Gastroesophageal sphincter (tissue), 4 donors: ENCODE measurements around the gene CEP112. TPM values are rescaled to one million over a fixed set of nuclear protein-coding genes. Genes with fewer than 3 reads are reported as not detected.

Source experiments
- ATAC-seq: fragments of 150-250 bp; one replicate; pipeline ENCODE4 v1.9.1; 2016; ENCODE audit warnings: mild to moderate bottlenecking, moderate library complexity
- H3K27ac ChIP-seq, 4 donors: fragments of 200-600 bp; sonication (generic) in 3 of 4; 1 replicate in 3 of 4; 2 replicates in 1 of 4; pipeline ENCODE4 v1.5.1; 2016 to 2019
- H3K27me3 ChIP-seq: fragments of 200-600 bp; sonication (generic); one replicate; pipeline ENCODE4 v1.5.1; 2019
- H3K36me3 ChIP-seq, 2 donors: fragments of 200-600 bp; sonication (generic); one replicate each; pipeline ENCODE4 v1.5.1; 2019; ENCODE audit warnings: control low read depth in 1 of 2
- H3K4me1 ChIP-seq, 3 donors: fragments of 200-600 bp; sonication (generic); 1 replicate in 2 of 3; 2 replicates in 1 of 3; pipeline ENCODE4 v1.5.1; 2016 to 2019; ENCODE audit warnings: control low read depth in 2 of 3
- H3K4me3 ChIP-seq, 2 donors: fragments of 200-600 bp; sonication (generic); one replicate each; pipeline ENCODE4 v1.5.1; 2019; ENCODE audit warnings: mild to moderate bottlenecking in 1 of 2, moderate library complexity in 1 of 2
- H3K9me3 ChIP-seq, 3 donors: fragments of 200-600 bp; sonication (generic); one replicate each; pipeline ENCODE4 v1.5.1; 2017 to 2019; ENCODE audit warnings: control low read depth in 2 of 3
- EP300 ChIP-seq: sonication (generic); formaldehyde crosslinking; IDR thresholded peaks from one replicate; pipeline ENCODE4 v1.6.1; 2017; ENCODE audit warnings: antibody characterized with exemption, mild to moderate bottlenecking
- POLR2A ChIP-seq, 2 donors: fragments of 450-650 bp; IDR thresholded peaks; one replicate each; pipeline ENCODE4 v1.6.1; 2017; ENCODE audit warnings: antibody characterized with exemption in 2 of 2, mild to moderate bottlenecking in 2 of 2, moderate library complexity in 1 of 2
- POLR2AphosphoS5 ChIP-seq: sonication (generic); formaldehyde crosslinking; IDR thresholded peaks from one replicate; pipeline ENCODE4 v1.6.1; 2017; ENCODE audit warnings: antibody characterized with exemption
- WGBS, 2 donors: methylation state at CpG; one replicate each; pipeline ENCODE4 v1.1.5; 2018; ENCODE audit warnings: low coverage in 1 of 2; 5-methylcytosine and 5-hydroxymethylcytosine counted together
- total RNA-seq, 4 donors: library from RNA; depleted of rRNA; stranded (reverse); fragments of >200 nt; gene quantifications; one replicate each; pipeline ENCODE4 v1.1.0, GENCODE V29; 2016
- TF ChIP-seq, protein P1 (sequence below), 4 experiments: fragments of 200-600 bp in 2 of 4; fragments of 450-650 bp in 2 of 4; sonication (generic) in 1 of 4; IDR thresholded peaks; one replicate each; pipeline ENCODE4 v1.5.1; 2017 to 2019; ENCODE audit warnings: antibody characterized with exemption in 4 of 4, mild to moderate bottlenecking in 2 of 4, moderate library complexity in 2 of 4

CEP112 gene
- total RNA-seq, 4 donors from 2014 or later: 21.9 to 38.2 (median 27.0) TPM

DNA sequence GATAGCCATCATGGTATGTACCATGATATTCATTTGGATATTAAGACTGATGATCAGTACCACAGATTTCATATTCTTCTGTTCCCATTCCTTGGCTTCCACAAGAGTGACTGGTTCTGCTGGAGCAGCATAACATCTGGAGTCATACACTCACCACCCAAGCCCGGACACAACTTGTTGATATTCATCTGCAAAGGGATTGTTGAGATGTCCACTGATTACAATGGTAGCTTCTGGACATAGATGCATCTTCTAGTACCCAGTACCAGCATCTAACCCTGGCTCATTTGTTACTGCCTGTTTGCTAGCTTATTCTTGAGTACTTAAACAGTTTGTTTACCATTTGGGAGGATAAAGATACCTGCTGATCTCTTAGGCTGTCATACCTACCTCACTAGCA lies 394.8 kb downstream of the CEP112 start:
- no peak overlapping the region for H3K27ac ChIP-seq
- no peaks in the 10 kb centered on the region for H3K36me3 ChIP-seq
- no peak overlapping the region for H3K4me3 ChIP-seq
- H3K27me3 ChIP-seq: no peaks in the 10 kb centered on the region
- ATAC-seq: no peak
- TF ChIP-seq, protein P1, sequence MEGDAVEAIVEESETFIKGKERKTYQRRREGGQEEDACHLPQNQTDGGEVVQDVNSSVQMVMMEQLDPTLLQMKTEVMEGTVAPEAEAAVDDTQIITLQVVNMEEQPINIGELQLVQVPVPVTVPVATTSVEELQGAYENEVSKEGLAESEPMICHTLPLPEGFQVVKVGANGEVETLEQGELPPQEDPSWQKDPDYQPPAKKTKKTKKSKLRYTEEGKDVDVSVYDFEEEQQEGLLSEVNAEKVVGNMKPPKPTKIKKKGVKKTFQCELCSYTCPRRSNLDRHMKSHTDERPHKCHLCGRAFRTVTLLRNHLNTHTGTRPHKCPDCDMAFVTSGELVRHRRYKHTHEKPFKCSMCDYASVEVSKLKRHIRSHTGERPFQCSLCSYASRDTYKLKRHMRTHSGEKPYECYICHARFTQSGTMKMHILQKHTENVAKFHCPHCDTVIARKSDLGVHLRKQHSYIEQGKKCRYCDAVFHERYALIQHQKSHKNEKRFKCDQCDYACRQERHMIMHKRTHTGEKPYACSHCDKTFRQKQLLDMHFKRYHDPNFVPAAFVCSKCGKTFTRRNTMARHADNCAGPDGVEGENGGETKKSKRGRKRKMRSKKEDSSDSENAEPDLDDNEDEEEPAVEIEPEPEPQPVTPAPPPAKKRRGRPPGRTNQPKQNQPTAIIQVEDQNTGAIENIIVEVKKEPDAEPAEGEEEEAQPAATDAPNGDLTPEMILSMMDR (IDR thresholded peaks at IDR 0.05): no peak
- TF ChIP-seq POLR2A (IDR thresholded peaks at IDR 0.05) (no peak), EP300 (no peak), POLR2AphosphoS5 (no peak)
- H3K4me1 ChIP-seq: peaks cover 0 to 2% (median 0%) of the 10 kb centered on the region in 3 donors
- H3K9me3 ChIP-seq: peaks cover 0 to 14% (median 0%) of the 10 kb centered on the region in 3 donors
- 83 to 92% methylated on average over 1 of the region's 1 CpG for WGBS, 2 donors

DNA sequence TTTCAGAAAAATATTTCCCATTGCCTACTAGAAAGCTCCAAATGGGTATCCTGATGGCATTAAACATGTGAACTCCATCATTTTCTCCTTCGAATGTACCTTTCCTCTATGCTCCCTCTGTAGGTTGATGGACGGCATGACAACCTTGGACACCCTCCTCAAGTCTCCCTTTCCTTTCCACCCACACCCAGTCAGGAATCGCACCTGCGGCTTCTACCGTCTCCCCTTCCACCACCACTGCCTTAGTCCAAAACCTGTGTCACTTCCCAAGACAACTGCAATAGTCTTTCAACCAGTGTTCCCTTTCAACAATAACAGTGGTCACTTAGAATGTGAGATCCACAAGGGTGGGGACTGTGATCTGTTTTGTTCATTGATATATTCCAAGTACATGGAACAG lies 397.4 kb downstream of the CEP112 start:
- no peak for TF ChIP-seq EP300
- TF ChIP-seq, protein P1 (IDR thresholded peaks at IDR 0.05): peak in 1 of 4 experiments; percentile 36
- no peaks in the 10 kb centered on the region for H3K27me3 ChIP-seq
- peaks cover 0 to 4% (median 0%) of the 10 kb centered on the region in 3 donors for H3K4me1 ChIP-seq
- H3K27ac ChIP-seq: no peak overlapping the region
- H3K36me3 ChIP-seq: no peaks in the 10 kb centered on the region
- H3K9me3 ChIP-seq: no peaks in the 10 kb centered on the region
- no peak for ATAC-seq
- no peak overlapping the region for H3K4me3 ChIP-seq
- 67 to 76% methylated on average over 5 of the region's 5 CpGs for WGBS, 2 donors

DNA sequence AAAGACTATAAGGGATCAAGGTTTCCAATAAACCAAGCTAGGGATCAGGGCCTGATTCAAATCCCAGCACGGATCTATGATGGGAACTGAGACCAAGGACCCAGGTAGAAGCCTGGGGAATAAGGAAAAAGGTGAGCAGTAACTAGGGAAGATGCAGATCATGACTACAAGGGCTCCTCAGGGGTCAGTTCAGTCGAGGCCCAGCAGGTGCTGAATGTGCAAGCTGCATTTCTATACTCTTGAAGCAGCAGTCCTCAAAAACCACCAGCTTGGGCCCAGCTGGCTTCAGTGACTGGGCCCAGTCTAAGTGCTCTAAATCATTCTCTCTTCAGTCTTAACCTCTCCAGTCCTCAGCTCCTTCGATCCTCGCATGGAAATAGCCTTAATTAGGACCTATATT lies 401.7 kb downstream of the CEP112 start:
- Histone ChIP-seq H3K9me3 (no peaks in the 10 kb centered on the region), H3K4me1 (peaks cover 0 to 20% (median 4%) of the 10 kb centered on the region in 3 donors), H3K4me3 (no peak overlapping the region), H3K36me3 (no peaks in the 10 kb centered on the region), H3K27ac (no peak overlapping the region), H3K27me3 (no peaks in the 10 kb centered on the region)
- ATAC-seq: no peak
- no peak for TF ChIP-seq POLR2AphosphoS5
- TF ChIP-seq, protein P1 (IDR thresholded peaks at IDR 0.05): no peak
- no peak for TF ChIP-seq EP300
- TF ChIP-seq POLR2A (IDR thresholded peaks at IDR 0.05): no peak
- 74% methylated on average over 4 of the region's 4 CpGs; no CpG with 5 or more reads in 1 of the 2 donors for WGBS, 2 donors

DNA sequence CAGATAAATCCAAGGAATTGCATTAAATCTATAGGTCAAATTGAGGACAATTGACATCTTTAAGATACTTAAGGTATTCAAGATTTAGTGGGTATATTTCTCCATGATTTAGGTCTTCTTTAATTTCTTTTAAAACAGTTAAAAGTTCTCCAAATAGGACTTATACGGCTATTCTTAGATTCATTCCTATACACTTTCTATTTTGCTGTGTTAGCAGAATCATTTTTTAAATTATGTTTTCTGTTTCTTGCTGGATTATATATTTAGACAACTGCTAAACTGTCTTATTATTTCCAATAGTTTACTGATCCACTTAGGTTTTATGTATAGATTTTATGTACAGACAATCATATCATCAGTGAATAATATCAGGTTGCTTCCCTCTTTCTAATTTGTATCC lies 404.4 kb downstream of the CEP112 start:
- Histone ChIP-seq H3K4me3 (no peak overlapping the region), H3K9me3 (no peaks in the 10 kb centered on the region), H3K4me1 (peaks cover 6 to 38% (median 11%) of the 10 kb centered on the region in 3 donors), H3K27me3 (no peaks in the 10 kb centered on the region), H3K27ac (peak overlapping the region in 1 of 4 donors; percentile 35), H3K36me3 (no peaks in the 10 kb centered on the region)
- ATAC-seq: no peak
- 83 to 95% methylated on average over 1 of the region's 1 CpG for WGBS, 2 donors
- TF ChIP-seq POLR2AphosphoS5: no peak
- no peak for TF ChIP-seq POLR2A (IDR thresholded peaks at IDR 0.05)
- no peak for TF ChIP-seq EP300
- TF ChIP-seq, protein P1 (IDR thresholded peaks at IDR 0.05): no peak

DNA sequence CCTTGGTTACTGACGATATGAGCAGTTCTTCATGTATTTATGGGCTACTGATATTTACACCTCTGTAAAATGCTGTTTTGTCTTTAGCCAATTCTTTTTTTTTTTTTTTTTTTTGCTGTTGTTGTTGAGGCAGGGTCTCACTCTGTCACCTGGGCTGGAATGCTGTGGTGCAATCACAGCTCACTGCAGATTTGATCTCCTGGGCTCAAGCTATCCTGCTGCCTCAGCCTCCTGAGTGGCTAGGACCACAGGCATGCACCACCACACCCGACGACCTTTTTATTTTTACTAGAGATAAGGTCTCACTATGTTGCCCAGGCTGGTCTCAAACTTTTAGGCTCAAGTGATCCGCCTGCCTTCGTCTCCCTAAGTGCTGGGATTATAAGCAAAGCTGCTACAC lies 405.5 kb downstream of the CEP112 start:
- Histone ChIP-seq H3K27ac (no peak overlapping the region), H3K4me3 (no peak overlapping the region), H3K36me3 (no peaks in the 10 kb centered on the region), H3K27me3 (no peaks in the 10 kb centered on the region), H3K4me1 (peaks cover 6 to 34% (median 11%) of the 10 kb centered on the region in 3 donors), H3K9me3 (no peaks in the 10 kb centered on the region)
- ATAC-seq: no peak
- TF ChIP-seq POLR2A (IDR thresholded peaks at IDR 0.05): no peak
- no peak for TF ChIP-seq EP300
- TF ChIP-seq POLR2AphosphoS5: no peak
- TF ChIP-seq, protein P1 (IDR thresholded peaks at IDR 0.05): no peak
- WGBS, 2 donors: 73 to 100% methylated on average over 2 to 3 of the region's 5 CpGs
